Measurements from ENCODE around the gene UGT1A9. TPM values are rescaled to one million over a fixed set of nuclear protein-coding genes. Genes with fewer than 3 reads are reported as not detected.
A peak's percentile ranks its signal among the peaks of the same experiment; 100 is the strongest.

The UGT1A9 gene
- total RNA-seq, 1 experiment from 2014 or later = not detected

DNA sequence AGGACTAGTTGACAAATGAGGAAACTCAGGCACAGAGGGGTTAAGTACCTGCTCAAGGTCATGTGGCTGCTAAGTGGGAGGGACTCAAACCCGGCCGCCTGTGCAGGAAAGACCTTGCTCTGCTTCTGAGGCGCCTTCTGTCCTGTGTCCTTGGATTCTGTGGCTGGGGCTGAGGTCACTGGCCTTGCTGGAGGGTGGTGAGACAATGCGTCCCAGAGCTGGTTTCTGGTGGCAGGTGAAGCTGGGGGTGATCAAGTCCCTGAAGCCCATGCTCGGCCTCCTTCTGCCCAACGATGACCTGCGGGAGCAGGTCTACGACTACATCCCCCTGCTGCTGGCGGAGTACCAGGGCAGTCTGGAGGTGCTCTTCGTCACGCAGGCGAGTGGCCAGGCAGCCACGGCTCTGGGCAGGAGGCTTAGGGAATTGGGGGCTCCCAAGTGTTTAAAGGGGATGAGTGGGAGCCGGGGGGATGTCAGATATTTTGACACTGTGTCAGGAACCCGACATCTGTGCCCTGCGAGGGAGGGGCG is 122.5 kb downstream of the UGT1A9 start:
- Histone ChIP-seq H3K9me3 (ENCODE audit: low read length) (no peaks in the 10 kb centered on the region), H4K20me1 (ENCODE audit: insufficient read depth, low read depth, low read length) (no peaks in the 10 kb centered on the region), H3K4me2 (ENCODE audit: low read depth, low read length, poor library complexity, severe bottlenecking) (no peak overlapping the region), H3K79me2 (ENCODE audit: low read length) (no peaks in the 10 kb centered on the region), H3K4me1 (ENCODE audit: low read length) (peaks cover 3% of the 10 kb centered on the region; the same call in 1 of the 2 replicates), H3K4me3 (ENCODE audit: low read length) (no peak overlapping the region), H2AFZ (ENCODE audit: low read length) (no peak overlapping the region), H3K27me3 (ENCODE audit: low read length) (no peaks in the 10 kb centered on the region), H3K9ac (ENCODE audit: low read length) (no peak overlapping the region), H3K36me3 (ENCODE audit: insufficient read depth, low read length) (no peaks in the 10 kb centered on the region), H3K27ac (ENCODE audit: low read length) (no peak overlapping the region), H3K9me2 (replicated peaks; ENCODE audit: insufficient read depth, low read length) (no peaks in the 10 kb centered on the region)
- no peak for DNase-seq

- Histone ChIP-seq H4K20me1 (ENCODE audit: insufficient read depth, low read depth, low read length) (no peaks in the 10 kb centered on the region), H3K27me3 (ENCODE audit: low read length) (no peaks in the 10 kb centered on the region), H3K9me3 (ENCODE audit: low read length) (no peaks in the 10 kb centered on the region), H3K79me2 (ENCODE audit: low read length) (no peaks in the 10 kb centered on the region), H3K9ac (ENCODE audit: low read length) (no peak overlapping the region), H3K9me2 (replicated peaks; ENCODE audit: insufficient read depth, low read length) (no peaks in the 10 kb centered on the region), H3K4me1 (ENCODE audit: low read length) (peaks cover 6% of the 10 kb centered on the region), H3K36me3 (ENCODE audit: insufficient read depth, low read length) (no peaks in the 10 kb centered on the region), H3K4me3 (ENCODE audit: low read length) (no peak overlapping the region), H3K4me2 (ENCODE audit: low read depth, low read length, poor library complexity, severe bottlenecking) (no peak overlapping the region), H3K27ac (ENCODE audit: low read length) (no peak overlapping the region), H2AFZ (ENCODE audit: low read length) (no peak overlapping the region)
- no peak for DNase-seq
These were observed 124.1 kb downstream of the UGT1A9 start for GRCh38 chr2:233795735-233796171.

DNA sequence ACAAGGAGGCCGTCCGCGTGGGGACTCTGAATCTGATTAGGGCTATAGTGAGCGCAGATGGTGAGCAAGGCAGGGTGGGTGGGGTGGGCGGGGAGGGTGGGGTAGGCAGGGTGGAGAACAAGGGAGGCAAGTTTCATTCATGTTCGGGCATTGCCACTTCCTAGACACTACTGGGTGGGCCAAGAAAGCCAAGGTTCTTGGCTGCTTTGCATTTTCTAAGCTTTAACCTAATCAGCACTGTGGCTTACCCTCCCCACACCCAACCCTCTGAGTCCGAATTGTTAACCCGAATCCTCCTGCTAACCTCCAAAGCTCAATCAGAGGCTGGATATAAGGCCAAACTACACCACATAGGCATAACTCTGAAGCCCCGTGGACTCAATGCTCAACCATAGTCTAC is 124.6 kb downstream of the UGT1A9 start:
- Histone ChIP-seq H2AFZ (ENCODE audit: low read length) (no peak overlapping the region), H4K20me1 (ENCODE audit: insufficient read depth, low read depth, low read length) (no peaks in the 10 kb centered on the region), H3K4me1 (ENCODE audit: low read length) (peaks cover 11% of the 10 kb centered on the region), H3K9ac (ENCODE audit: low read length) (no peak overlapping the region), H3K4me3 (ENCODE audit: low read length) (no peak overlapping the region), H3K79me2 (ENCODE audit: low read length) (no peaks in the 10 kb centered on the region), H3K27me3 (ENCODE audit: low read length) (no peaks in the 10 kb centered on the region), H3K9me2 (replicated peaks; ENCODE audit: insufficient read depth, low read length) (no peaks in the 10 kb centered on the region), H3K27ac (ENCODE audit: low read length) (no peak overlapping the region), H3K9me3 (ENCODE audit: low read length) (no peaks in the 10 kb centered on the region), H3K4me2 (ENCODE audit: low read depth, low read length, poor library complexity, severe bottlenecking) (no peak overlapping the region), H3K36me3 (ENCODE audit: insufficient read depth, low read length) (no peaks in the 10 kb centered on the region)
- no peak for DNase-seq

DNA sequence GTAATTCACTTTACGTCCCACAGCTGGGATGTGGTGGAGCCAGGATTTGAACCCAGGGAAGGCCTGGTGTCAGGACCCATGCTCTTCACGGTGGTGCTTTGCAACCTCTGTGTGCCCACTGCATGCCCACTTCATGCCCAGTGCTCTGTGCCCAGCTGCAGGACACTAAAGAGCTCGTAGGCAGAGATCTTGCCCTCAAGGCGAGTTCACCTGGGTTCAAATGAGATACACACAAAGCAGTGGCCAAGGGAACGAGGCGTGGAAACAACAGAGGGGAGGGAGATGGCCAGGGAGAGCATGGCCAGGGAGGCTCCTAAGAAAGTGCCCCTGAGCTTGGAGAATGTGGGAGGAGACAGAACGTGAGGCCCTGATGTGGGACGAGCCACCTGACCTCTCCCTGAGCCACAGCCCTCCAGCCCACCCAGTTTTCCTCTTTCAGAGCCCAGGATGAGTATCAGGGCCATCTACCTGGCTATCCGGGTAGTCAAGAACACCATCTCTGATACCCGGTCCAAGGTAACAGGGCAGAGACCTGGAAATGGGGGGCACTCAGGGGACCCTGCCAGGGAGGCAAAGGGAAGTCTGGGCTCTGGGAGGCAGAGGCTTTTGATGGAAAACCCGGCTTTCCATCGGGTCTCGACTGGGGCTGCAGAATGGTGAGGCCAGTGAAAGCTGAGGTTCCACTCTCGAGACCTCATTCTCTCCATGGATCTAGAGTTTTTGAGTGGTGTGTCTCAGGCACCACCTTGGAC is 126.8 kb downstream of the UGT1A9 start:
- no peak overlapping the region for H3K4me3 ChIP-seq (ENCODE audit: low read length)
- H2AFZ ChIP-seq (ENCODE audit: low read length) = no peak overlapping the region
- no peaks in the 10 kb centered on the region for H3K9me2 ChIP-seq (replicated peaks; ENCODE audit: insufficient read depth, low read length)
- H3K4me2 ChIP-seq (ENCODE audit: low read depth, low read length, poor library complexity, severe bottlenecking) = no peak overlapping the region
- no peak overlapping the region for H3K9ac ChIP-seq (ENCODE audit: low read length)
- no peaks in the 10 kb centered on the region for H4K20me1 ChIP-seq (ENCODE audit: insufficient read depth, low read depth, low read length)
- peaks cover 26% of the 10 kb centered on the region for H3K4me1 ChIP-seq (ENCODE audit: low read length)
- no peak for DNase-seq
- H3K9me3 ChIP-seq (ENCODE audit: low read length) = no peaks in the 10 kb centered on the region
- H3K27me3 ChIP-seq (ENCODE audit: low read length) = no peaks in the 10 kb centered on the region
- no peak overlapping the region for H3K27ac ChIP-seq (ENCODE audit: low read length)
- no peaks in the 10 kb centered on the region for H3K79me2 ChIP-seq (ENCODE audit: low read length)
- H3K36me3 ChIP-seq (ENCODE audit: insufficient read depth, low read length) = no peaks in the 10 kb centered on the region

- Histone ChIP-seq H3K4me3 (ENCODE audit: low read length) (no peak overlapping the region), H3K27ac (ENCODE audit: low read length) (no peak overlapping the region), H4K20me1 (ENCODE audit: insufficient read depth, low read depth, low read length) (no peaks in the 10 kb centered on the region), H3K9ac (ENCODE audit: low read length) (no peak overlapping the region), H3K27me3 (ENCODE audit: low read length) (no peaks in the 10 kb centered on the region), H3K9me2 (replicated peaks; ENCODE audit: insufficient read depth, low read length) (no peaks in the 10 kb centered on the region), H3K36me3 (ENCODE audit: insufficient read depth, low read length) (no peaks in the 10 kb centered on the region), H3K4me1 (ENCODE audit: low read length) (peaks cover 26% of the 10 kb centered on the region), H3K9me3 (ENCODE audit: low read length) (no peaks in the 10 kb centered on the region), H3K4me2 (ENCODE audit: low read depth, low read length, poor library complexity, severe bottlenecking) (no peak overlapping the region), H2AFZ (ENCODE audit: low read length) (no peak overlapping the region), H3K79me2 (ENCODE audit: low read length) (no peaks in the 10 kb centered on the region)
- no peak for DNase-seq
These were observed 127.5 kb downstream of the UGT1A9 start for GRCh38 chr2:233799087-233799665.

- no peak overlapping the region for H3K27ac ChIP-seq (ENCODE audit: low read length)
- H3K36me3 ChIP-seq (ENCODE audit: insufficient read depth, low read length) = no peaks in the 10 kb centered on the region
- no peak overlapping the region for H3K4me2 ChIP-seq (ENCODE audit: low read depth, low read length, poor library complexity, severe bottlenecking)
- H3K27me3 ChIP-seq (ENCODE audit: low read length) = no peaks in the 10 kb centered on the region
- H3K9ac ChIP-seq (ENCODE audit: low read length) = no peak overlapping the region
- peaks cover 26% of the 10 kb centered on the region for H3K4me1 ChIP-seq (ENCODE audit: low read length)
- no peak overlapping the region for H2AFZ ChIP-seq (ENCODE audit: low read length)
- no peaks in the 10 kb centered on the region for H3K79me2 ChIP-seq (ENCODE audit: low read length)
- H3K9me3 ChIP-seq (ENCODE audit: low read length) = no peaks in the 10 kb centered on the region
- no peak overlapping the region for H3K4me3 ChIP-seq (ENCODE audit: low read length)
- no peaks in the 10 kb centered on the region for H4K20me1 ChIP-seq (ENCODE audit: insufficient read depth, low read depth, low read length)
- DNase-seq = no peak
- H3K9me2 ChIP-seq (replicated peaks; ENCODE audit: insufficient read depth, low read length) = no peaks in the 10 kb centered on the region
These were observed 128.0 kb downstream of the UGT1A9 start for GRCh38 chr2:233799716-233800115.

GRCh38 chr2:233800208-233800607 is 128.5 kb downstream of the UGT1A9 start:
- H3K4me1 ChIP-seq (ENCODE audit: low read length) = peaks cover 31% of the 10 kb centered on the region
- no peaks in the 10 kb centered on the region for H3K27me3 ChIP-seq (ENCODE audit: low read length)
- H4K20me1 ChIP-seq (ENCODE audit: insufficient read depth, low read depth, low read length) = no peaks in the 10 kb centered on the region
- H3K36me3 ChIP-seq (ENCODE audit: insufficient read depth, low read length) = no peaks in the 10 kb centered on the region
- no peak for DNase-seq
- no peak overlapping the region for H3K4me3 ChIP-seq (ENCODE audit: low read length)
- H3K9ac ChIP-seq (ENCODE audit: low read length) = no peak overlapping the region
- H3K9me3 ChIP-seq (ENCODE audit: low read length) = no peaks in the 10 kb centered on the region
- no peak overlapping the region for H3K27ac ChIP-seq (ENCODE audit: low read length)
- H3K9me2 ChIP-seq (replicated peaks; ENCODE audit: insufficient read depth, low read length) = no peaks in the 10 kb centered on the region
- H3K4me2 ChIP-seq (ENCODE audit: low read depth, low read length, poor library complexity, severe bottlenecking) = no peak overlapping the region
- no peaks in the 10 kb centered on the region for H3K79me2 ChIP-seq (ENCODE audit: low read length)
- H2AFZ ChIP-seq (ENCODE audit: low read length) = no peak overlapping the region

GRCh38 chr2:233801357-233802131 is 129.8 kb downstream of the UGT1A9 start:
- H3K9ac ChIP-seq (ENCODE audit: low read length) = peak overlapping the region; percentile 32
- H3K4me1 ChIP-seq (ENCODE audit: low read length) = peaks cover 43% of the 10 kb centered on the region
- no peak overlapping the region for H3K27ac ChIP-seq (ENCODE audit: low read length)
- no peaks in the 10 kb centered on the region for H3K36me3 ChIP-seq (ENCODE audit: insufficient read depth, low read length)
- H3K4me3 ChIP-seq (ENCODE audit: low read length) = peak overlapping the region; percentile 5; the same call in 1 of the 2 replicates
- no peak overlapping the region for H2AFZ ChIP-seq (ENCODE audit: low read length)
- peak; percentile 83 for DNase-seq
- no peaks in the 10 kb centered on the region for H3K9me2 ChIP-seq (replicated peaks; ENCODE audit: insufficient read depth, low read length)
- no peaks in the 10 kb centered on the region for H3K9me3 ChIP-seq (ENCODE audit: low read length)
- no peaks in the 10 kb centered on the region for H4K20me1 ChIP-seq (ENCODE audit: insufficient read depth, low read depth, low read length)
- H3K27me3 ChIP-seq (ENCODE audit: low read length) = no peaks in the 10 kb centered on the region
- no peaks in the 10 kb centered on the region for H3K79me2 ChIP-seq (ENCODE audit: low read length)
- peak overlapping the region; percentile 56 for H3K4me2 ChIP-seq (ENCODE audit: low read depth, low read length, poor library complexity, severe bottlenecking)
